PC-9 (cell line): ENCODE results near the gene RBM17. TPM values are rescaled to one million over a fixed set of nuclear protein-coding genes. Genes with fewer than 3 reads are reported as not detected.

Source experiments
- BruUV-seq: library from RNA; stranded (reverse); fragments of 400-500 nt; replicated peaks from 2 replicates; lab custom pipeline; 2021; lab: Mats Ljungman, UMichigan
- CTCF ChIA-PET: fragments of 300-600 bp; sonication (Branson Sonifier 250); formaldehyde crosslinking; loops from one replicate; lab custom pipeline; 2022; ENCODE audit warnings: antibody characterized with exemption; lab: Charles Lee
- POLR2A ChIA-PET: fragments of 300-600 bp; sonication (Branson Sonifier 250); formaldehyde crosslinking; loops from one replicate; lab custom pipeline; 2022; ENCODE audit warnings: antibody characterized with exemption; ENCODE audit not compliant: unreplicated experiment; lab: Charles Lee
- DNase-seq, 2 experiments: peaks; one replicate each; pipeline versions ENCODE4 v3.0.0 to v3.0.0-alpha.2; 2015 to 2022; ENCODE audit warnings: mixed read lengths in 1 of 2
- H2AFZ ChIP-seq: fragments of 200-600 bp; sonication (generic); 2 replicates; pipeline ENCODE4 v1.8.1; 2017; ENCODE audit warnings: antibody characterized with exemption
- H3F3A ChIP-seq: fragments of 200-600 bp; sonication (generic); 2 replicates; pipeline ENCODE4 v1.8.1; 2017; ENCODE audit warnings: antibody characterized with exemption, mild to moderate bottlenecking, low read depth; ENCODE audit not compliant: insufficient read depth
- H3K27ac ChIP-seq: fragments of 200-600 bp; sonication (generic); 2 replicates; pipeline ENCODE4 v1.6.1; 2016; ENCODE audit warnings: mixed run types
- H3K27me3 ChIP-seq: fragments of 200-600 bp; sonication (generic); 2 replicates; pipeline ENCODE4 v1.6.1; 2016; ENCODE audit warnings: low read depth, mixed run types; ENCODE audit not compliant: insufficient read depth
- H3K36me3 ChIP-seq: fragments of 200-600 bp; sonication (generic); 2 replicates; pipeline ENCODE4 v1.6.1; 2016; ENCODE audit warnings: low read depth, mixed run types
- H3K4me1 ChIP-seq: fragments of 200-600 bp; sonication (generic); replicated peaks from 2 replicates; pipeline ENCODE4 v1.6.1; 2016; ENCODE audit warnings: mixed run types; ENCODE audit not compliant: insufficient read depth
- H3K4me2 ChIP-seq: fragments of 200-600 bp; sonication (generic); 2 replicates; pipeline ENCODE4 v1.6.1; 2017; ENCODE audit warnings: mixed run types
- H3K4me3 ChIP-seq: fragments of 200-600 bp; sonication (generic); 2 replicates; pipeline ENCODE4 v1.6.1; 2016; ENCODE audit warnings: mixed run types
- H3K79me2 ChIP-seq: fragments of 200-600 bp; sonication (generic); 2 replicates; pipeline ENCODE4 v1.6.1; 2017; ENCODE audit warnings: low read depth, mixed run types
- H3K9me2 ChIP-seq: fragments of 200-600 bp; sonication (generic); 2 replicates; pipeline ENCODE4 v1.8.1; 2017; ENCODE audit warnings: mild to moderate bottlenecking; ENCODE audit not compliant: insufficient read depth
- H3K9me3 ChIP-seq: fragments of 200-600 bp; sonication (generic); 2 replicates; pipeline ENCODE4 v1.8.1; 2016; ENCODE audit warnings: low read depth; ENCODE audit not compliant: insufficient read depth
- H4K20me1 ChIP-seq: fragments of 200-600 bp; sonication (generic); 2 replicates; pipeline ENCODE4 v1.8.1; 2017; ENCODE audit not compliant: insufficient read depth
- EZH2 ChIP-seq: fragments of 200-600 bp; sonication (generic); IDR thresholded peaks from 2 replicates; pipeline ENCODE4 v1.8.0; 2017; ENCODE audit warnings: antibody characterized with exemption, low read depth
- intact Hi-C: fragments of 100-400 bp; cut with micrococcal nuclease; formaldehyde crosslinking; loops from one replicate; pipeline ENCODE4 v1.10.0; 2022; ENCODE audit not compliant: unreplicated experiment
- total RNA-seq: library from RNA; stranded (reverse); gene quantifications from 2 replicates; pipeline ENCODE4 v1.2.3, GENCODE V29; 2021
- TF ChIP-seq, protein P1 (sequence below): fragments of 200-600 bp; sonication (generic); conservative IDR thresholded peaks from 2 replicates; pipeline ENCODE4 v1.6.1; 2017; ENCODE audit warnings: mixed run types, antibody characterized with exemption, mild to moderate bottlenecking, moderate library complexity

Gene RBM17
- total RNA-seq, 1 experiment from 2014 or later: 131 TPM

DNA sequence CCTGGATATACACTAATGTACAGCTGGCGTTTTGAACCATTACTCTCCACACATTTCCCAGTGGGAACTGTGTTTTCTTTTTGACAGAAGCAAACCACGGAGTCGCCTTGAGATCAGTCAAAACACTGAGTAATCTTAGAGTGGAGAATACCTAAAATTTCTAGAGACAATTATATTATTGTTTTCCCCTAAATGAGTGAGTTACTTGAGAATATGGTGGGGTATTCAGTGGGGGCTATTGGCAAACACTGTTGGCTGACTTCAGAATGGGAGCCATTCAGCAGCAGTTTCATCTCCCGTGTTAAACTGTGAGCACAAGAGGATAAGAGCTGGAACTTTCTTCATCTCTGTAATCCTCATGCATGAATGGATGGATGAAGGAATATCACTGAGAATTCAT lies 32.9 kb upstream of the RBM17 start:
- POLR2A ChIA-PET: no interaction called here

DNA sequence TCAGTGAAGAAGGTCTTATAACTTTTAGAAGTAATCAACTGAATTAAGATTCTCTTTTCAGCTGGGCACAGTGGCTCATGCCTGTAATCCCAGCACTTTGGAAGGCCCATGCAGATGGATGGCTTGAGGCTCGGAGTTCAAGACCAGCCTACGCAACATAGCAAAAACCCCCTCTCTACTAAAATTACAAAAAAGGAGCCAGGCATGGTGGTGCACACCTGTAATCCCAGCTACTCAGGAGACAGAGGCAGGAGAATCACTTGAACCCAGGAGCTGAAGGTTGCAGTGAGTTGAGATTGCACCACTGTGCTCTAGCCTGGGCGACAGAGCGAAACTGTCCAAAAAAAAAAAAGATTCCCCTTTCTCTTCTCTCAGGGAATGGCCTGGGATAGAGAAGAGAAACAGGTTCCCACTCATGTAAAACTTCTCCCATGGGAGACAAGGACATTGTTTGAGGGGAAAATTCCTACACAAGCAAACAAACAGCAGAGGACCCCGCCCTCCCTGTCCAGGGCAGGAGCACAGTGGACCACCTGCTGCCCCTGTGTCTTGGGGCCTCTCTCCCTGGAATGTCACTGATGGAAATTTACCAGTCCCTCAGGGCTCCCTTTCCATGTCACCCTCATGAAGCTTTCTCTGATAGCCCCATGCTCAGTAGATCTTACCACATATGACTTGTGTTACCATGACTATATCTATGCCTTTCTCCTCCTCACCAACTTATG lies 32.3 kb upstream of the RBM17 start:
- no TSS peak for BruUV-seq
- POLR2A ChIA-PET: no interaction called here

More for the DNA sequence above, 32.9 kb upstream of the RBM17 start:
- H3K79me2 ChIP-seq: no peaks in the 10 kb centered on the region
- H3K9me3 ChIP-seq: no peaks in the 10 kb centered on the region
- no TSS peak for BruUV-seq
- no peak overlapping the region for H3K4me3 ChIP-seq
- H3K27me3 ChIP-seq: no peaks in the 10 kb centered on the region
- H3K36me3 ChIP-seq: no peaks in the 10 kb centered on the region
- H2AFZ ChIP-seq: no peak overlapping the region
- no peak overlapping the region for H3K4me2 ChIP-seq
- no peak for DNase-seq
- no peak for TF ChIP-seq EZH2
- TF ChIP-seq, protein P1, sequence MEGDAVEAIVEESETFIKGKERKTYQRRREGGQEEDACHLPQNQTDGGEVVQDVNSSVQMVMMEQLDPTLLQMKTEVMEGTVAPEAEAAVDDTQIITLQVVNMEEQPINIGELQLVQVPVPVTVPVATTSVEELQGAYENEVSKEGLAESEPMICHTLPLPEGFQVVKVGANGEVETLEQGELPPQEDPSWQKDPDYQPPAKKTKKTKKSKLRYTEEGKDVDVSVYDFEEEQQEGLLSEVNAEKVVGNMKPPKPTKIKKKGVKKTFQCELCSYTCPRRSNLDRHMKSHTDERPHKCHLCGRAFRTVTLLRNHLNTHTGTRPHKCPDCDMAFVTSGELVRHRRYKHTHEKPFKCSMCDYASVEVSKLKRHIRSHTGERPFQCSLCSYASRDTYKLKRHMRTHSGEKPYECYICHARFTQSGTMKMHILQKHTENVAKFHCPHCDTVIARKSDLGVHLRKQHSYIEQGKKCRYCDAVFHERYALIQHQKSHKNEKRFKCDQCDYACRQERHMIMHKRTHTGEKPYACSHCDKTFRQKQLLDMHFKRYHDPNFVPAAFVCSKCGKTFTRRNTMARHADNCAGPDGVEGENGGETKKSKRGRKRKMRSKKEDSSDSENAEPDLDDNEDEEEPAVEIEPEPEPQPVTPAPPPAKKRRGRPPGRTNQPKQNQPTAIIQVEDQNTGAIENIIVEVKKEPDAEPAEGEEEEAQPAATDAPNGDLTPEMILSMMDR: no peak
- CTCF ChIA-PET: no interaction called here
- peaks cover 22% of the 10 kb centered on the region for H3K4me1 ChIP-seq
- no peak overlapping the region for H3K27ac ChIP-seq
- no peaks in the 10 kb centered on the region for H4K20me1 ChIP-seq
- H3F3A ChIP-seq: peaks cover 17% of the 10 kb centered on the region; the same call in 1 of the 2 replicates
- intact Hi-C loops: no loop called here
- H3K9me2 ChIP-seq: no peaks in the 10 kb centered on the region

DNA sequence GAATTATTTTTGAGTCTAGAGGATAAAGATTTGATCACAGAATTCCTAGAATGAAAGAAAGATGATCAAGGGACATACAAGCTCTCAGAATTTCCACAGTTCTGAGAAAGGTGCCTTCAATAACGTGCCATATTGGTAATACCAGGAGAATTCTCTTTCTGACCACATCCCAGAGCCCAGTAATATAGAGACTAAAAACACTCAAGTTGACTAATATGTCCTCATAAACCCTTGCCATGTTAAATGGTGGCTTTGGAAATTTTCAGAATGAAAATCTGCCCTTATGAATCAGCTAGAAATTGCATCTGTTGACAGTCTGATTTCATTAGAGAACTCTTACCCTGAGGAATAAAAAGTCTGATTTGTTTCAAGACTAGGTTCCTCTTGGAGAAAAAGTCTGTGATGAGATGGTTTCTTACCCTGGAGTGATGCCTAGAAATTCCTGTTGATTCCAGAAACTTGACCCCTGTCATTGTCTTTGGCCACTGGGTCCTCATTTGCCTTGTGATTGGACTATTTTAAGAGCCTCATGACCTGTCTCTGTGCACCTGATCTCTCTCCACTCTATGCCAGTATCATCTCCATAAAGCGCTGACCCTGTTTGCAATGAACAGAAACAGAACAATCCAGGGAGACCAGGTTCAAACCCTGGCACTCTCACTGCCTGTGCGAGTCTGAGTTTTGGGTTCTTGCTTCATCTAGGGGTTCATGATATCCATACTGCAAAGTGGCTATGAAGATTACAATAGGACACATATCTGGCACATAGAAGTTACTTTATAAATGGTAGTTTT lies 30.0 kb upstream of the RBM17 start:
- Histone ChIP-seq H3K36me3 (no peaks in the 10 kb centered on the region), H3K9me2 (no peaks in the 10 kb centered on the region), H3K4me1 (peaks cover 3% of the 10 kb centered on the region), H3F3A (no peaks in the 10 kb centered on the region), H3K4me3 (no peak overlapping the region), H3K4me2 (no peak overlapping the region), H2AFZ (no peak overlapping the region), H3K79me2 (no peaks in the 10 kb centered on the region), H4K20me1 (no peaks in the 10 kb centered on the region), H3K27ac (no peak overlapping the region), H3K9me3 (no peaks in the 10 kb centered on the region), H3K27me3 (no peaks in the 10 kb centered on the region)
- ChIA-PET POLR2A (no interaction called here), CTCF (no interaction called here)
- TF ChIP-seq EZH2: no peak
- TF ChIP-seq, protein P1: no peak
- intact Hi-C loops: no loop called here
- BruUV-seq: no TSS peak
- no peak for DNase-seq

More for the DNA sequence above, 32.3 kb upstream of the RBM17 start:
- H3K9me3 ChIP-seq: no peaks in the 10 kb centered on the region
- H3K27ac ChIP-seq: no peak overlapping the region
- no peaks in the 10 kb centered on the region for H3K79me2 ChIP-seq
- no peaks in the 10 kb centered on the region for H4K20me1 ChIP-seq
- peaks cover 22% of the 10 kb centered on the region for H3K4me1 ChIP-seq
- no peaks in the 10 kb centered on the region for H3K36me3 ChIP-seq
- no peaks in the 10 kb centered on the region for H3K27me3 ChIP-seq
- H3K9me2 ChIP-seq: no peaks in the 10 kb centered on the region
- H3F3A ChIP-seq: peaks cover 17% of the 10 kb centered on the region; the same call in 1 of the 2 replicates
- no peak overlapping the region for H3K4me2 ChIP-seq
- H2AFZ ChIP-seq: no peak overlapping the region
- no peak overlapping the region for H3K4me3 ChIP-seq
- CTCF ChIA-PET: no interaction called here
- DNase-seq: no peak
- TF ChIP-seq, protein P1: no peak
- no peak for TF ChIP-seq EZH2
- intact Hi-C loops: no loop called here
